GM12872 (cell line): ENCODE data around the gene FOXL2.
A peak's percentile ranks its signal among the peaks of the same experiment; 100 is the strongest.

Source experiments
- TF ChIP-seq, protein P1 (sequence below): IDR thresholded peaks from 3 replicates; pipeline ENCODE4 v1.5.1; 2011; ENCODE audit warnings: low read depth, mild to moderate bottlenecking, low read length, moderate library complexity; ENCODE audit not compliant: insufficient read depth

The FOXL2 gene

GRCh38 chr3:138941259-138941885 is 5.6 kb downstream of the FOXL2 start:
- TF ChIP-seq, protein P1, sequence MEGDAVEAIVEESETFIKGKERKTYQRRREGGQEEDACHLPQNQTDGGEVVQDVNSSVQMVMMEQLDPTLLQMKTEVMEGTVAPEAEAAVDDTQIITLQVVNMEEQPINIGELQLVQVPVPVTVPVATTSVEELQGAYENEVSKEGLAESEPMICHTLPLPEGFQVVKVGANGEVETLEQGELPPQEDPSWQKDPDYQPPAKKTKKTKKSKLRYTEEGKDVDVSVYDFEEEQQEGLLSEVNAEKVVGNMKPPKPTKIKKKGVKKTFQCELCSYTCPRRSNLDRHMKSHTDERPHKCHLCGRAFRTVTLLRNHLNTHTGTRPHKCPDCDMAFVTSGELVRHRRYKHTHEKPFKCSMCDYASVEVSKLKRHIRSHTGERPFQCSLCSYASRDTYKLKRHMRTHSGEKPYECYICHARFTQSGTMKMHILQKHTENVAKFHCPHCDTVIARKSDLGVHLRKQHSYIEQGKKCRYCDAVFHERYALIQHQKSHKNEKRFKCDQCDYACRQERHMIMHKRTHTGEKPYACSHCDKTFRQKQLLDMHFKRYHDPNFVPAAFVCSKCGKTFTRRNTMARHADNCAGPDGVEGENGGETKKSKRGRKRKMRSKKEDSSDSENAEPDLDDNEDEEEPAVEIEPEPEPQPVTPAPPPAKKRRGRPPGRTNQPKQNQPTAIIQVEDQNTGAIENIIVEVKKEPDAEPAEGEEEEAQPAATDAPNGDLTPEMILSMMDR, result peak; percentile 73

GRCh38 chr3:138940446-138940845 is 6.5 kb downstream of the FOXL2 start:
- TF ChIP-seq, protein P1, result no peak

DNA sequence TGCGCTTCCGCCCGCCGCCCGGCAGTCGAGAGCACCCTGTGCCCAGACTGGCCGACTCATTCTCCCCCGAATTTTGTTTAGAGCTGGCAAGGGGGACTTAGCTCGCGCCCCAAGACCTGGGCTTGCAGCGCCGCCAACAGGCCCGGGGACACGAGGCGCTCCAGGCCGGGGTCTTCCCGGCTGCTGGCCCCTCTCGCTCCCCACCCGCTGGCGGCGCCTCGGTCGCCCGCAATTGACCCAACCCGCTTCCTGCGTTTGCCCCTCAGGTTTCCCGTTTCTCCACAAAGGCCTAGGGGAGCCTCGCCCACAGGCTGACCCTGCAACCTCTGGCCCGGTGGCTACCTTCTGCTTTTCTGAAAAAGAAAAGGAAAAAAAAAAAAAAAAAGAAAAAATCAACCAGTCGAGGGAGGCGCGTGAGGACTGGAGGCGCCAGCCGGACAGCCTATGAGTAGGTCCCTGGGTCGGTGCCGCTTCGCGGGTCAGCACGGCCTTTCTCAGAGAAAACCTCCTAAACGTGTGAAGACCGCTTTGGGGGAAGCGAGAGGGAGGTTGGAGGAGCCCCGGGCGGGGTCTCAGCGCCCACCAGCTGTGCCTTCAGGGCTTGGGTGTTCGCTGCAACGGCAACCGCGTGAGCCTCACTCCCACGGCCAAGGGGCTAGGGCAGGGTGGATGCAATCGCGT is 7.2 kb downstream of the FOXL2 start:
- TF ChIP-seq, protein P1, result no peak

DNA sequence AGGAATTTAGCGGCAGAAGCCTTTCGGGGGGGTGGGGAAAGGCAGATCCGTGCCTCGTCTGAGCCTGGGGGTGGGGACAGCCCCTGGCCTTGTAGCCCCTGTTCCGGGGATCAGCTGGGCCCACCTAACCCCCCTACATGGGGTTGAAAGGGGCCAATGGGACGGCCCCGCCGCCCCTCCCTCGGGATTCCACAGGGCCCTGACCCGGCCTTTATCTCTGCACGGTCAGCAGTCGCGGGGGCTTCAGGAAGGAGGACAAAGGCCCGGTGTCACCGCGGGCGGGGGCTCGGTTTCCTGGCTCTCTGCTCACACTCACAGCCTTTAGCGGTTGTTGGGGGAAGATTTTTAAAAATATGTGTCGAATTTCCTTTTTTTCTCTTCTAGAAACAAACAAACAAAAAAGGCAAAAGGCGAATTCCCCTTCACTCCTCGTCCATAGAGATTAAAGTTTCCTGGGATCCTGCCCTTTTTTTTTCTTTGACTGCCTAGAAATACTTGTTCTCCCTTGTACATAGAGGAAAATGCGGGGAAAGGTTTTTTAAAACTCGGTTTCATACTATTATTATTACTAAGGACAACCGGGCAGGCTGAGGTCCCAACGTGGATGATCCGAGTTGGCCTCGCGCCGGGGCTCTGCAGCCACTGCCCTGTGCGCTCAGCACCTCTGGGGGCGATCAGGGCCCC is 7.9 kb downstream of the FOXL2 start:
- TF ChIP-seq, protein P1, result no peak

- TF ChIP-seq, protein P1, result no peak
These were observed 8.7 kb downstream of the FOXL2 start for GRCh38 chr3:138938056-138938876.

DNA sequence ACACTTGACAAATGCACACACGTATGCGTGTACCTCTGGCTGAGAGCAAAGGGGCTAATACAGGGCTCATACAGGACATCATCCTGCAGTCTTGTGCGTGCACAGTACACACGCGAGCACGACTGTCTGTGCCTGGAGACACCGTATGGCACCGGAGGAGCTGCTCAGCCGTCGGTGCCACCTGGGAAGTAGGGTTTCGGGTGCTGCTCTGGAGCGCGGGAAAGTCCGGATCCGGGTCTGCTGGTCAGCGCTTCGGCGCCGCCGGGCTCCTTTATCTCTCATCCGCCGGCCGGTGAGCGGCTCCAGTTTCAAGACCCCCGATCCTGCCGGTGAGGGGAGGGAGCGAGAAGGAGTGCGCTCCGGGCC is 9.3 kb downstream of the FOXL2 start:
- TF ChIP-seq, protein P1, result no peak
